ENCODE data around the gene INO80E. TPM values are rescaled to one million over a fixed set of nuclear protein-coding genes. Genes with fewer than 3 reads are reported as not detected.

The INO80E gene
- total RNA-seq, 1 donor from 2014 or later, result 29.0 TPM

DNA sequence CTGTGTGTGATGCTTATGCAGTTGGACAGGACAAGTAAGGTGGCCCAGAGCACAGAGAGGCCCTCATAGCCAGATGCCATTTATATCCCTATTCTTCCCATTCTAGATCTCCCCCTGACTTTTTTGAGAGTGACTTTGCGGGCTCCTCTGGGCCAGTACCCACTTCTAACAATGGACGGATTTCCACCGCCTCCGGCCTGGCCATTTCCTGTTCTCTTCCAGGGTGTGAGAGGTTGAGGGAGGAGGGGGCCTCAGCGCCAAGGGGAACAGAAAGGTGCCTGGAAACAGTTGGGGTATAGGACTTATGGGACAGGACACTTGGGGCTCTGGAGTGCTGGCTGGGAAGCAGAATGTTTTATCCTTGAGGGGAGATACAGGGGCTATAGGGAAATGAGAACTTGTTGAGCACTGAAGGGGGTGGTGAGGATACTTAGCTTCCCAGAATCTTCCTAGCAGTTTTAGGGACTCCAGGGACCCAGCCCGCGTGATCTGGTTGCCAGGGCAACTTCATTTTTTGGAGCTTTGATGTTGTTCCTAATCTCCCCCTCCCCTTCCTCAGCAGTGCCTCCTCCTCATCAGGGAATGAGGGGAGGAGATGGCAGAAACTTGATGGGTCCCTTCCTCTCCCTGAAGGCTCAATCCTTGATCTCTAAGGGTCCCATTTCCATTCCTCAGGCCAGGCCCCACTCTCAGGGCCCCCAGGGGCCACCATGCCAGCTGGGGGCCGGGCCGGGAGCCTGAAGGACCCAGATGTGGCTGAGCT, 18.8 kb upstream of the INO80E start:
- H3K27ac ChIP-seq (replicated peaks), result peak overlapping the region; percentile 96
- peaks cover 78% of the 10 kb centered on the region for H3K4me1 ChIP-seq
- H3K36me3 ChIP-seq, result peaks cover 46% of the 10 kb centered on the region
- H3K9me3 ChIP-seq (replicated peaks), result no peaks in the 10 kb centered on the region
- TF ChIP-seq, protein P1, sequence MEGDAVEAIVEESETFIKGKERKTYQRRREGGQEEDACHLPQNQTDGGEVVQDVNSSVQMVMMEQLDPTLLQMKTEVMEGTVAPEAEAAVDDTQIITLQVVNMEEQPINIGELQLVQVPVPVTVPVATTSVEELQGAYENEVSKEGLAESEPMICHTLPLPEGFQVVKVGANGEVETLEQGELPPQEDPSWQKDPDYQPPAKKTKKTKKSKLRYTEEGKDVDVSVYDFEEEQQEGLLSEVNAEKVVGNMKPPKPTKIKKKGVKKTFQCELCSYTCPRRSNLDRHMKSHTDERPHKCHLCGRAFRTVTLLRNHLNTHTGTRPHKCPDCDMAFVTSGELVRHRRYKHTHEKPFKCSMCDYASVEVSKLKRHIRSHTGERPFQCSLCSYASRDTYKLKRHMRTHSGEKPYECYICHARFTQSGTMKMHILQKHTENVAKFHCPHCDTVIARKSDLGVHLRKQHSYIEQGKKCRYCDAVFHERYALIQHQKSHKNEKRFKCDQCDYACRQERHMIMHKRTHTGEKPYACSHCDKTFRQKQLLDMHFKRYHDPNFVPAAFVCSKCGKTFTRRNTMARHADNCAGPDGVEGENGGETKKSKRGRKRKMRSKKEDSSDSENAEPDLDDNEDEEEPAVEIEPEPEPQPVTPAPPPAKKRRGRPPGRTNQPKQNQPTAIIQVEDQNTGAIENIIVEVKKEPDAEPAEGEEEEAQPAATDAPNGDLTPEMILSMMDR (IDR thresholded peaks at IDR 0.05; ENCODE audit: borderline replicate concordance), result no peak
- H3K4me3 ChIP-seq, result peak overlapping the region; percentile 97
- intact Hi-C loops (cut with micrococcal nuclease), result no loop called here
- H3K27me3 ChIP-seq (ENCODE audit: low read depth), result no peaks in the 10 kb centered on the region
- DNase-seq, result peak; percentile 43

DNA sequence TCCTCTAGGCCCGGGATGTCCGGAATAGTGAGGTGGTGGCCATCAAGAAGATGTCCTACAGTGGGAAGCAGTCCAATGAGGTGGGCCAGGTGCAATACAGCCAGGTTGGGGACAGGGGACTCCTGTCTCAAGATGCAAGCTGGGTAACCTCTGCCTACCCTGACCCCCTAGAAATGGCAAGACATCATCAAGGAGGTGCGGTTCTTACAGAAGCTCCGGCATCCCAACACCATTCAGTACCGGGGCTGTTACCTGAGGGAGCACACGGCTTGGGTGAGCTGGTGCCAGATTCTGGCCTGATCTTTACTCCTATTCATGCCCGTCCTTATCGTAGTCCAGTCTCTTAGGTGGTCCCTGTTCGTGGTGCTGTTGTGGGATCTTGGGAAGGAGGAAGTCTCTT, 18.0 kb upstream of the INO80E start:
- DNase-seq, result no peak
- Histone ChIP-seq H3K4me3 (peak overlapping the region; percentile 97), H3K27ac (replicated peaks) (peak overlapping the region; percentile 96), H3K9me3 (replicated peaks) (no peaks in the 10 kb centered on the region), H3K36me3 (peaks cover 55% of the 10 kb centered on the region), H3K4me1 (peaks cover 77% of the 10 kb centered on the region), H3K27me3 (ENCODE audit: low read depth) (no peaks in the 10 kb centered on the region)
- TF ChIP-seq, protein P1 (IDR thresholded peaks at IDR 0.05; ENCODE audit: borderline replicate concordance), result no peak
- intact Hi-C loops (cut with micrococcal nuclease), result no loop called here

DNA sequence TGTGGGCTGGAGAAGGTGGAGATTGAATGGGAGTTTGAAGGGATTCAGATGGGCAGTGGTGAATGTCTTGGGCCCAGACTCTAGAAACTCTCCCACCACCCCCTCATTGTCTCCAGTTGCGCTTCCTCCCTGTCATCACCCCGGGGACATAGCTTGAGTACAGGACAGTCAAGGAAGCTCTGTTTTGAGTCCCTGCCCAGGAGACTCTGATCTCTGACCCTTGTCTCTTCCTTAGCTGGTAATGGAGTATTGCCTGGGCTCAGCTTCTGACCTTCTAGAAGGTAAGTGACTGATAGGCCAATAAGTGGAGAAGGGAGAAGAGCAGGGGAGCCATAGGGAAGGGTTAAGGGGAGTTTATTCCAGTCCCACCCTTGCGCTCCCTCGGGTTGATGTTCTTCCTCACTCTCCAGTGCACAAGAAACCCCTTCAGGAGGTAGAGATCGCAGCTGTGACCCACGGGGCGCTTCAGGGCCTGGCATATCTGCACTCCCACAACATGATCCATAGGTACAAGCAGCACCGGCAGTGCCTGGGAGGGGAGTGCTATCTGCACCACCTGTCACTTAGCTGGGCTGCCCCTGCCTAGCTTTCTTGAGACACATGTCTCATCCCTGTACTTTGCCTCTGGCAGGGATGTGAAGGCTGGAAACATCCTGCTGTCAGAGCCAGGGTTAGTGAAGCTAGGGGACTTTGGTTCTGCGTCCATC, 17.3 kb upstream of the INO80E start:
- DNase-seq, result no peak
- H3K4me3 ChIP-seq, result peak overlapping the region; percentile 97
- peaks cover 61% of the 10 kb centered on the region for H3K36me3 ChIP-seq
- peaks cover 75% of the 10 kb centered on the region for H3K4me1 ChIP-seq
- intact Hi-C loops (cut with micrococcal nuclease), result no loop called here
- TF ChIP-seq, protein P1 (IDR thresholded peaks at IDR 0.05; ENCODE audit: borderline replicate concordance), result no peak
- H3K27ac ChIP-seq (replicated peaks), result peak overlapping the region; percentile 96
- H3K9me3 ChIP-seq (replicated peaks), result no peaks in the 10 kb centered on the region
- no peaks in the 10 kb centered on the region for H3K27me3 ChIP-seq (ENCODE audit: low read depth)

DNA sequence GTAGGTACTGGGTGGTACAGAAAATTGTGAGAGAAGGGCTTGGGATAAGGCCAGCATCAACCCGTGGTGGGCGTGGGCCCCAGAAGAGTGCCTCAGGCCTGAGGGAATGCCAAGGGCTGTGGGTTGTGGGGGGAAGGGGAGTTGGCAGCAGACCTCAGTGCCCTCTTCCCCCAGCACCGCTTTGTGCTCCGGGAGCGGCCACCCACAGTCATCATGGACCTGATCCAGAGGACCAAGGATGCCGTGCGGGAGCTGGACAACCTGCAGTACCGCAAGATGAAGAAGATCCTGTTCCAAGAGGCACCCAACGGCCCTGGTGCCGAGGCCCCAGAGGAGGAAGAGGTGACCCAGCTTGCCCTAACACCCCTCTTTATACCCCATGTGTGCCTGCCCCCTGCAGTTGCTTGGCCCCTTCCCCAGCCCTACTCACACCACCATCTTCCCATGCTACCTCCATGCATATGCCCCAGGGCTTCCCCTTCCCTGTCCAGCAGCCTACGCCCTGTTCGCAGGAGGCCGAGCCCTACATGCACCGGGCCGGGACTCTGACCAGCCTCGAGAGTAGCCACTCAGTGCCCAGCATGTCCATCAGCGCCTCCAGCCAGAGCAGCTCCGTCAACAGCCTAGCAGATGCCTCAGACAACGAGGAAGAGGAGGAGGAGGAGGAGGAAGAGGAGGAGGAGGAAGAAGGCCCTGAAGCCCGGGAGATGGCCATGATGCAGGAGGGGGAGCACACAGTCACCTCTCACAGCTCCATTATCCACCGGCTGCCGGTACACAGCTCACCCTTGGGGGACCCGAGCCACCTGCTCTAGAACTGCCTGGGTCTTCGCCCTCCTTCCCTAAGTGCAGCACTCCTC, 13.3 kb upstream of the INO80E start:
- peaks cover 34% of the 10 kb centered on the region for H3K4me1 ChIP-seq
- no peaks in the 10 kb centered on the region for H3K9me3 ChIP-seq (replicated peaks)
- peaks cover 100% of the 10 kb centered on the region for H3K36me3 ChIP-seq
- intact Hi-C loops (cut with micrococcal nuclease), result no loop called here
- no peak overlapping the region for H3K27ac ChIP-seq (replicated peaks)
- no peaks in the 10 kb centered on the region for H3K27me3 ChIP-seq (ENCODE audit: low read depth)
- no peak for DNase-seq
- H3K4me3 ChIP-seq, result no peak overlapping the region
- TF ChIP-seq, protein P1 (IDR thresholded peaks at IDR 0.05; ENCODE audit: borderline replicate concordance), result no peak

DNA sequence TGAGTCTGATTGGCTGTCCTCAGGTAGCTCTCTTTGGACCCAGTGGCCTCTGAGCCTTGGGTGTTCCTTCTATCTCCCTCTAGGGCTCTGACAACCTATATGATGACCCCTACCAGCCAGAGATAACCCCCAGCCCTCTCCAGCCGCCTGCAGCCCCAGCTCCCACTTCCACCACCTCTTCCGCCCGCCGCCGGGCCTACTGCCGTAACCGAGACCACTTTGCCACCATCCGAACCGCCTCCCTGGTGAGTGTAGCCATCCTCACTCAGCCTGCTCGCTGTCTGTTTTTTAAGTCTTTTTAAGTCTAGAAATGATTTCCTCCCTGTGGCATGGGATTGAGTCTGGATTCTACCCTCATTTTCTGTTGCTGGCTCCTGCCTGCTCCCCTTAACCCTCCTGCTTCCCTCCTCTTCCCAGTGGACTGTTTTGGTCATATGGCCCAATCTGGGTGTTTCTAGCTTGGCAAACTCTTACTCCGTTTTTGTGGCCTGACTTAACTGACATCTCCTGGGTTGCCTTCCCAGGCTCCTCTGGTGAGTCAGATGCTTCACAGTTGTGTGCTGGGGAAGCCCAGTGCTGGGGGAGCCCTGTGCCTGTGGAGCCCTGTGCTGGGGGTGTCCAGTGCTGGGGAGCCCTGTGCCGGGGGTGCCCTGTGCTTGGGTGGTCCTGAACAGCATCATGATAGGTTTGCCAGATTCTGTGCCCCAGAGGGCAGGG, 12.5 kb upstream of the INO80E start:
- intact Hi-C loops (cut with micrococcal nuclease), result no loop called here
- Histone ChIP-seq H3K27me3 (ENCODE audit: low read depth) (no peaks in the 10 kb centered on the region), H3K4me3 (no peak overlapping the region), H3K27ac (replicated peaks) (no peak overlapping the region), H3K9me3 (replicated peaks) (no peaks in the 10 kb centered on the region), H3K36me3 (peaks cover 100% of the 10 kb centered on the region), H3K4me1 (peaks cover 26% of the 10 kb centered on the region)
- no peak for DNase-seq
- TF ChIP-seq, protein P1 (IDR thresholded peaks at IDR 0.05; ENCODE audit: borderline replicate concordance), result no peak
